Muscle of leg (tissue), 11 donors: Measurements from ENCODE around the gene ZNF503. TPM values are rescaled to one million over a fixed set of nuclear protein-coding genes. Genes with fewer than 3 reads are reported as not detected.

ENCODE experiments used
- DNase-seq: peaks from one replicate; pipeline ENCODE4 v3.0.0; 2013
- H3K27ac ChIP-seq: one replicate; pipeline ENCODE4 v1.5.1; 2013; ENCODE audit warnings: mild to moderate bottlenecking, low read length, control low read depth
- H3K27me3 ChIP-seq: one replicate; pipeline ENCODE4 v1.6.1; 2013; ENCODE audit warnings: low read length; ENCODE audit not compliant: control insufficient read depth, insufficient read depth
- H3K36me3 ChIP-seq: one replicate; pipeline ENCODE4 v1.6.1; 2013; ENCODE audit warnings: low read length; ENCODE audit not compliant: control insufficient read depth, insufficient read depth
- H3K4me1 ChIP-seq: one replicate; pipeline ENCODE4 v1.6.1; 2013; ENCODE audit warnings: low read length; ENCODE audit not compliant: control insufficient read depth, insufficient read depth
- H3K4me3 ChIP-seq: one replicate; pipeline ENCODE4 v1.5.1; 2013; ENCODE audit warnings: low read length, control low read depth
- H3K9me3 ChIP-seq: replicated peaks from 2 replicates; pipeline ENCODE4 v1.6.1; 2013; ENCODE audit warnings: low read depth, low read length; ENCODE audit not compliant: control insufficient read depth
- WGBS: methylation state at CpG from one replicate; pipeline ENCODE4 v1.1.5; 2013; ENCODE audit warnings: missing lambda C conversion rate; ENCODE audit not compliant: insufficient coverage; 5-methylcytosine and 5-hydroxymethylcytosine counted together
- polyA plus RNA-seq, 8 donors: library from polyadenylated mRNA; unstranded; fragments of 120-200 nt; gene quantifications; one replicate each; pipeline versions ENCODE4 v1.2.1 to v1.2.3, GENCODE V29; 2013; ENCODE audit warnings: inconsistent platforms in 1 of 8, low replicate concordance in 1 of 8; ENCODE audit not compliant: insufficient read length in 8 of 8, insufficient read depth in 1 of 8
- total RNA-seq: library from RNA; stranded (reverse); fragments of 120-200 nt; gene quantifications from one replicate; pipeline ENCODE4 v1.2.4, GENCODE V29; 2013

ZNF503 gene
- total and polyA plus RNA-seq, 9 donors, result 3.6 to 19.1 (median 13.5) TPM

- peaks cover 80% of the 10 kb centered on the region for H3K27me3 ChIP-seq
- H3K4me1 ChIP-seq, result peaks cover 45% of the 10 kb centered on the region
- peaks cover 7% of the 10 kb centered on the region for H3K36me3 ChIP-seq
- under 1% methylated on average over 38 of the region's 39 CpGs for WGBS
- H3K27ac ChIP-seq, result peak overlapping the region; percentile 99
- no peaks in the 10 kb centered on the region for H3K9me3 ChIP-seq
- DNase-seq, result no peak
- H3K4me3 ChIP-seq, result peak overlapping the region; percentile 87
These were observed 1.3 kb downstream of the ZNF503 start for GRCh38 chr10:75400163-75400770.

DNA sequence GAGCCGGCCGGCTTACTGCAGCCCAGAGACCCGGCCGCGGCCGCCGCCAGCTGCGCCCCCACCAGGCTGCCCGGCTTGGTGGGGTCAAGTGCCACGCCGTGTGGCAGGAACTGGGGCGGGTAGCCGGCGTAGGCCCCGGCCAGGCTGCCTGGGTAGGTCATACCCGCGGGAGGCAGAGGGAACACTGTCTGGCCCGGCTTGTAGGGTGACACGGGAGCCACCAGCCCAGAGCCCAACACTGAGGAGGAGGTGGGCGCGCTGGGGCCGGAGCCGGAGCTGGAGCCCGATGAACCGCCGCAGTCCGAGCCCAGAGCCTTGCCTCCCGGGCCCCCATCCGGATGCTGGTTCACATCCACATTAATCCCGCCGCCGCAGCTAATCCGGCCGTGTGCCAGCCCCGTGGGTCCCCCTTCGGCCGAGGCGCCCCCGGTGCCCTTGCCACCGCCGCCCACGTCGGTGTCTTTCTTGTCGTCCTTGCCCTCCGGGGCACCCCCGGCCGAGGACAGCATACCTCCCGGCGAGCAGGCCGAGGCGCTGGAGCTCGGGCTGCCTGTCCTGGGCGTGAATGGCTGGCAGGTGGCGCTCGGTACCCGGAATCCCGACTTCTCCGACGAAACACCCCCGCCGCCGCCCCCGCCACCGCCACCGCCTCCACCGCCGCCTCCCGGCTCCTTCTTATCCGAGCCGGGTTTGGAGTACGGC is 2.0 kb downstream of the ZNF503 start:
- peaks cover 7% of the 10 kb centered on the region for H3K36me3 ChIP-seq
- H3K4me3 ChIP-seq, result peak overlapping the region; percentile 87
- no peaks in the 10 kb centered on the region for H3K9me3 ChIP-seq
- peaks cover 80% of the 10 kb centered on the region for H3K27me3 ChIP-seq
- 4% methylated on average over 66 of the region's 71 CpGs for WGBS
- DNase-seq, result peak; percentile 86
- H3K27ac ChIP-seq, result peak overlapping the region; percentile 99
- peaks cover 44% of the 10 kb centered on the region for H3K4me1 ChIP-seq

DNA sequence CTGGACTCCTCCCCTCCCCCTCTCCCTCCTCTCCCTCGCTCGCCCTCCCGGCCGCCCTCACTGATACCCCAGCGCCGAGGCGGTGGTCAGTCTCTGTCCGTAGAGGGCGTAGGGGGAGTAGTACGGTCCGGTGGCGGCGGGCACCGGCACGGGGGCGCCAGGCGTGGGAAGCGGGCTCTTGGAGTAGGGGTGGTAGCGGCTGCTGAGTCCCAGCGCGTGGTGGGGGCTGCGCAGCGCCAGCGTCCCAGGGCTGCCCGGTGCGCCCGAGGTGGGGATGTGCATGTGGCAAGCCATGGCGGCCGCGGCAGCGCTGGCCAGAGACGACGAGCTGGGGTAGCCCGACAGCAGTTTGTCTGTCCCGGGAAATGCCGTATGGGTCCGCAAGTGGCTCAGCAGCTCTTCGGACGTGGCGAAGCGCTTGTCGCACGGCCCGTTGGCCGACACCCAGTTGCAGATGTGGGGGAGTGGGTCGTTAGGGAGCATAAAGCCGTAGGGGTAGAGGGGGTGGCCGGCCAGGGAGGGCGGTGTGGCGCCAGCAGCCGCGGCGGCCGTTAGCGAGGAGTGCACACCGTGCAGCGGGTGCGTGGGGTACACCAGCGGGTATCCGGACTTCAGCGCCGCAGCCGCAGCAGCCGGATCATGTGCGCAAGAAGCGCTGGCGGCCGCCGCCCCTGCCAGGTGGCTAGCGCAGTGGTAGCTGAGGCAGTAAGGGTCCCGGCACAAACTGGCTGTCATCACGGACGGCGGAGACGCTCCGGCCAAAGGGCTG is 2.7 kb downstream of the ZNF503 start:
- peak overlapping the region; percentile 35 for H3K27ac ChIP-seq
- 26% methylated on average over 69 of the region's 76 CpGs for WGBS
- H3K36me3 ChIP-seq, result peaks cover 7% of the 10 kb centered on the region
- peaks cover 37% of the 10 kb centered on the region for H3K4me1 ChIP-seq
- H3K9me3 ChIP-seq, result no peaks in the 10 kb centered on the region
- DNase-seq, result peak; percentile 32
- peaks cover 80% of the 10 kb centered on the region for H3K27me3 ChIP-seq
- peak overlapping the region; percentile 87 for H3K4me3 ChIP-seq

- WGBS, result 73% methylated on average over 3 of the region's 17 CpGs
These were observed 3.3 kb downstream of the ZNF503 start for GRCh38 chr10:75398200-75398691.

DNA sequence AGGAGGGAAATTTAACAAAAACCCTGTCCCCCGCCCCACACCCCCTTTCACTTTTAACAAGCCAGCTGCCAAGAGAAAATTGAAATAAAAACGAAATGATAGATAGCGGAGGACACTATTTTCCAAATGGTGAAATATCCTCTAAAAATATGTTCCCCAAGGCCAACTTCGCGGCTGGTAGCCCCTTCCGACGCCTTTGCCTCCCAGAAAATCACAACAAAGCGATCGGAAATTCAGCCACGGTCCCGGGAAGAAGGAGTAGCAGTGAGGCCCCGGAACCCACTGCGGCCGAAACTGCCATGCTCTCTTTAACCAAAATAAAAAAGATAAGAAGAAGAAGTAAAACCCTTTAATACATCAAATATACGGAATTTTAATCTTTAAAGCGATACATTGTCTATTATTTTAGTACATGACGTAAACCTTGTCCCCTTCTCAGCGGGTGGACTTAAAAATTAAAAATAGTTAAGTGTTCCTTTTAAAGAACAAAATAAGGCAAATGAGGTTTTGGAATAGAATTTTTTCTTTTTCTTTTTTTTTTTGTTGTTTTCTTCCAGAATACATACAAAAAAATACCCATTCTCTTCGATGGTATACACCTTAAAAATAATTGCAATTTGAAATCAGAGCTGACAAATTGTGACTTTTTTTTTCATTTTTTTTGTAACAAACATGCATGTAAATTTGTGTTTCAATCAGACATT is 3.9 kb downstream of the ZNF503 start:
- peaks cover 73% of the 10 kb centered on the region for H3K27me3 ChIP-seq
- H3K9me3 ChIP-seq, result no peaks in the 10 kb centered on the region
- peak; percentile 45 for DNase-seq
- H3K4me3 ChIP-seq, result peak overlapping the region; percentile 48
- peak overlapping the region; percentile 71 for H3K27ac ChIP-seq
- H3K4me1 ChIP-seq, result peaks cover 25% of the 10 kb centered on the region
- no CpG with 5 or more reads among the region's 19 CpGs for WGBS
- peaks cover 7% of the 10 kb centered on the region for H3K36me3 ChIP-seq

More at GRCh38 chr10:75398200-75398691, 3.3 kb downstream of the ZNF503 start:
- Histone ChIP-seq H3K4me1 (peaks cover 31% of the 10 kb centered on the region), H3K27ac (peak overlapping the region; percentile 35), H3K4me3 (peak overlapping the region; percentile 87), H3K27me3 (peaks cover 75% of the 10 kb centered on the region), H3K9me3 (no peaks in the 10 kb centered on the region), H3K36me3 (peaks cover 7% of the 10 kb centered on the region)
- DNase-seq, result peak; percentile 21

DNA sequence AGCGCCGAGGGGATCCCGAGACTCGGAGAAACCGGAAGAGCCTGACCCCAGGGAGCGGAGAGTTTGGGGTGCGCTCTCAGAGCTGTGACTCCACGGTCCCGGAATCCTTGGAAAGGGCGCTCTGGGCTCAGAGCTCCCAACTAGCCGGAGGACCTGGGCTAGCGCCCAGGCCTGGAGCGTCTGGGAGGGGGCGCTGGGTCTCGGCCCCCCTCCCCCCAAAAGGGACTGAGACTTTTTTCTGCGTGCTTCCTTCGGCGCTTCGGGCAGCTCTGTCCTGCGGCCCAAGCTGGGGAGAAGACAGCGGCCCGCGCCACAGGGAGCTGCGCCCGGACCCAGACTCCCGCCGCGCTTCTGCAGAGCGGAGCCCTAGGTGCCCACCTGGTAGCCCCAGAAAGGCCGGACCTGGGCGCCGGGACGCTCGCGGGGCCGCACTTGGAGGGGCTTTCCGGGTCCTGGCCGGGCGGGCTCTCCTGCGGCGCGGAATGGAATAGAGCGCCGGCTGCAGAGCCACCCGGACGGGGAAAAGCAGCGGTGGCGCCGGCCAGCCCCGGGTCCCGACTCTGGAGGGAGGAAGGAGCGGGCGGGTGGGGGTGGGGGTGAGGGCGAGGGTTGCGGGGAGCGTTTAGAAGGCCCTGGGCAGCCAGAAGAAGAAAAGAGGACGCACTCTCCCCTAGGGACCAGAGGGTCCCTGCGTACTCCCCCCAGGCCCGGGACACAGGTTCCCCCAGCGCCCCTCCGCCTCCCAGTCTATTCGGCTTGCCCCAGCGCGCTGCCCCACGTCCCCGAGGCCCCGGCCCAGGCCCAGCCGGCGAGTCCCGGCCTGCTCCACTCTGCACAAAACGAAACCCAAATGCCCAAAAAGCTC is 4.7 kb downstream of the ZNF503 start:
- H3K27ac ChIP-seq, result peak overlapping the region; percentile 71
- WGBS, result 12% methylated on average over 43 of the region's 71 CpGs
- peaks cover 24% of the 10 kb centered on the region for H3K4me1 ChIP-seq
- no peaks in the 10 kb centered on the region for H3K9me3 ChIP-seq
- peak; percentile 64 for DNase-seq
- peak overlapping the region; percentile 48 for H3K4me3 ChIP-seq
- H3K36me3 ChIP-seq, result peaks cover 7% of the 10 kb centered on the region
- H3K27me3 ChIP-seq, result peaks cover 77% of the 10 kb centered on the region

GRCh38 chr10:75395932-75396630 is 5.5 kb downstream of the ZNF503 start:
- Histone ChIP-seq H3K27me3 (peaks cover 79% of the 10 kb centered on the region), H3K27ac (peak overlapping the region; percentile 71)
- peak; percentile 33 for DNase-seq

GRCh38 chr10:75395066-75395931 is 6.3 kb downstream of the ZNF503 start:
- H3K4me3 ChIP-seq, result peak overlapping the region; percentile 48
- peaks cover 7% of the 10 kb centered on the region for H3K36me3 ChIP-seq
- peaks cover 19% of the 10 kb centered on the region for H3K4me1 ChIP-seq
- DNase-seq, result peak; percentile 76
- peaks cover 74% of the 10 kb centered on the region for H3K27me3 ChIP-seq
- peak overlapping the region; percentile 60 for H3K27ac ChIP-seq
- 9% methylated on average over 44 of the region's 64 CpGs for WGBS
- no peaks in the 10 kb centered on the region for H3K9me3 ChIP-seq

More at GRCh38 chr10:75395932-75396630, 5.5 kb downstream of the ZNF503 start:
- Histone ChIP-seq H3K4me3 (peak overlapping the region; percentile 48), H3K9me3 (no peaks in the 10 kb centered on the region), H3K36me3 (peaks cover 7% of the 10 kb centered on the region), H3K4me1 (peaks cover 24% of the 10 kb centered on the region)
- WGBS, result 8% methylated on average over 64 of the region's 65 CpGs
